GM21423 (cell line): ENCODE data around the gene FGFRL1.

Experiments
- ATAC-seq: cut with Tn5 transposase; IDR thresholded peaks from one replicate; pipeline ENCODE4 v1.9.1; 2021; ENCODE audit warnings: mild to moderate bottlenecking, moderate library complexity; ENCODE audit not compliant: unreplicated experiment

FGFRL1 gene

GRCh38 chr4:1021386-1022050 lies 10.1 kb downstream of the FGFRL1 start:
- peak; percentile 80 for ATAC-seq

- ATAC-seq: no peak
Observed at GRCh38 chr4:1022051-1022738, 10.8 kb downstream of the FGFRL1 start.

- ATAC-seq: no peak
Observed at GRCh38 chr4:1022739-1023066, 11.3 kb downstream of the FGFRL1 start.

DNA sequence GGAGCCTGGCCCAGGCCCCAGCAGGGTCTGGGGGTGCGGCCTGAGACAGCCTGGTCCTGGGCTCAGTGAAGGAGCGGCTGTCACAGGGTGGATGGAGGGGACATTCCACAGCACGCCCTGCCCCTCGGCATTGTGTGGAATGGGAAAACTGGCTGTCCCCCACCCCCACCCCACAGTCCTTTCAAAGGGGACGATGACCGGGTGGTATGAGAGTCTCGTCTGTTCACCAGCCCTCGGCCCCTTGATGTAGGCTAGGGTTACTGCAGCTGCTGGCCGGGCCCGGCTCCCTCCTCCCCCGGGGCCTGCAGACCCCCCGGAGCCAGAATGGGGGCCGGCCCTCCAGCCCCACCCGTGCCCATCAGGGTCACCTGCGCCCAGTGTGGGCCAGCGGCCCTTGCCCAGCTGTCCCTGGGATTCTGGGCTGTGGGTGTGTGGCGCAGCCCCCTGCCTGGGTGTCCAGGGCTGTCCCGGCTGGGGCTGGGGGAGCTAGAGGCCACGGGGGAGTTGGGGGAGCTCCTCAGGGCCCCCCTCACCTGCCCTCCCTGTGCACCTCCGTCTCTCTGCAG lies 11.7 kb downstream of the FGFRL1 start:
- no peak for ATAC-seq

DNA sequence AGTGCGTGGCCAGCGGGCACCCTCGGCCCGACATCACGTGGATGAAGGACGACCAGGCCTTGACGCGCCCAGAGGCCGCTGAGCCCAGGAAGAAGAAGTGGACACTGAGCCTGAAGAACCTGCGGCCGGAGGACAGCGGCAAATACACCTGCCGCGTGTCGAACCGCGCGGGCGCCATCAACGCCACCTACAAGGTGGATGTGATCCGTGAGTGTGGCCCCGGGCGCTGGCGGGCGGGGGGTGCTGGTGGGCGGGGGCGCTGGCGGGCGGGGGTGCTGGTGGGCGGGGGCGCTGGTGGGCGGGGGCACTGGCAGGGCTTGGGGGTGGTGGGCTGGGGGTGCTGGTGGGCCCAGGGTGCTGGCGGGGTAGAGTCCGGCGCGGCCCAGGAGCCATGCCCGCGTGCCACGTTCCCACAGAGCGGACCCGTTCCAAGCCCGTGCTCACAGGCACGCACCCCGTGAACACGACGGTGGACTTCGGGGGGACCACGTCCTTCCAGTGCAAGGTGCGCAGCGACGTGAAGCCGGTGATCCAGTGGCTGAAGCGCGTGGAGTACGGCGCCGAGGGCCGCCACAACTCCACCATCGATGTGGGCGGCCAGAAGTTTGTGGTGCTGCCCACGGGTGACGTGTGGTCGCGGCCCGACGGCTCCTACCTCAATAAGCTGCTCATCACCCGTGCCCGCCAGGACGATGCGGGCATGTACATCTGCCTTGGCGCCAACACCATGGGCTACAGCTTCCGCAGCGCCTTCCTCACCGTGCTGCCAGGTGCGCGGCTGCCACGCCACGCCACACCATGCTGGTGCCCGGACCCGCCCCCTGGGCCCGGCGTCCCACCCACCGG lies 12.7 kb downstream of the FGFRL1 start:
- no peak for ATAC-seq

GRCh38 chr4:1024882-1025545 lies 13.6 kb downstream of the FGFRL1 start:
- ATAC-seq: no peak

DNA sequence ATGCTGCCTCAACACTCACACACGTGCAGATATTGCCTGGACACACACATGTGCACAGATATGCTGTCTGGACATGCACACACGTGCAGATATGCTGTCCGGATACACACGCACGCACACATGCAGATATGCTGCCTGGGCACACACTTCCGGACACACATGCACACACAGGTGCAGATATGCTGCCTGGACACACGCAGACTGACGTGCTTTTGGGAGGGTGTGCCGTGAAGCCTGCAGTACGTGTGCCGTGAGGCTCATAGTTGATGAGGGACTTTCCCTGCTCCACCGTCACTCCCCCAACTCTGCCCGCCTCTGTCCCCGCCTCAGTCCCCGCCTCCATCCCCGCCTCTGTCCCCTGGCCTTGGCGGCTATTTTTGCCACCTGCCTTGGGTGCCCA lies 14.7 kb downstream of the FGFRL1 start:
- peak; percentile 47 for ATAC-seq

DNA sequence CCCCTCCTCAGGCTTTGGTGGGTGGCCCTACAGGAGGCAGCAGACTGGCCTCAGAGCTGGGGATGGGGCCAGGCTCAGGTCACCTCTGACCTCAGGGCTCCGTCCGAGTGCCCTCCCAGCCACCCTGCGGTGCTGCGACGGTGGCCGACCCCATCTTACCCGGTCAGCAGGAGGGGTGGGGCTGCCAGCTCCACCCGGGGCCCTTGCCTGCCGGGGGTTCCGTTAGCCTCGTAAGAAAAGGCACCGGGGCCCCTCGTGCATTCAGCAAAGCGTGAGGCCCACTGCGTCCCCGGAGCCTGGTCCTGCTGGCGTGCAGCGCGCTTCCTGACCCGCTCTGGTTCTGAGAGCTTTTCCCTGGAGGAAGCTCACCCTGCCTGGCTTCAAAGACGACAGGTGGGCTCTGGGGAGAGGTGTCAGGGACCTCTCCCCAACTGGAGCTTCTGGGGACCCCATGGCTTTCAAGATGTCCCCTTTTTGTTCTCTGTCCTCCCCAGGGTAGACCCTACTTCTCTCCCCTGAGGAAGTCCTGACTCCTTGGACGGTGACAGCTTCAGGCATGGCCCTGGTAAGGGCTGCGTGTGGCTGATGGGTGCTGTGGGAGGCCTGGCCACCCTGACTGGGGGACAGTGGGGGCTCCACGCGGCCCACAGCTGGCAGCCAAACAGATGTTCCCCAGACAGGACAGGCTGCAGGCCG lies 15.9 kb downstream of the FGFRL1 start:
- ATAC-seq: no peak

DNA sequence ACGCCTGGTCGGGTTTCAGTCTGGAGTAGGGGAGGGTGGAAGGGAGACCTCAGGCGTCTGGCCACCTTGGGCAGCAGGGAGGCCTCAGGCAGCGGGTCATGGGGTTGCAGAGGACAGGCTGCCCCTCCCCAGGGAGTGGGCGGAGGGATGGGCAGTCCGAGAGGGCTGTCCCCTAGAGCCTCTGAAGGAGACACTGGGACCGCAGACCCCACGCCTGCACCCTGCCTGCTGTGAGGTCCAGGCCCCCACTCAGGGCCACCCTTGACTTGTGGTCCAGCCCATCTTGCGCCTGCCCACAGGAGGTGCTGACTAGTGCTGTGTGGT lies 16.5 kb downstream of the FGFRL1 start:
- no peak for ATAC-seq

- ATAC-seq: no peak
Observed at GRCh38 chr4:1028574-1029220, 17.3 kb downstream of the FGFRL1 start.

DNA sequence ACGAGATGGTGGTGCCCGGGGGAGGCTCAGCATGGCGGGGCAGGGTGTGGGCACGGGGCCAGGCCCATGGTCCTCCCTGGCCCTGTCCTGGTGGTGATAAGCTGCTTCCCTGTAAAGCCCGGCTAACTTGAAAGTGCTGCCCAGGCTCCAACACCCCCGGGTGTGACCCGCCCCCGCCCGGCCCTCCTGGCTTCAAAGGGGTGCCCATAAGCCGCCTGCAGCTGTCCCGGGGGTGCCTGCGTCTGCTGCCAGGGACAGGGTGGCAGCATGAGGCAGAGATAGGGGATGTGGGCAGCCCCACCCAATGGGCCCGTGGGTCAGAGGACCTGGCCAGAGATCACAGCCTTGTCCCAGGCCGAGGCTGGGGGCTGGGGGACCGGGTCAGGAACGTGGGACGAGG lies 18.1 kb downstream of the FGFRL1 start:
- no peak for ATAC-seq

DNA sequence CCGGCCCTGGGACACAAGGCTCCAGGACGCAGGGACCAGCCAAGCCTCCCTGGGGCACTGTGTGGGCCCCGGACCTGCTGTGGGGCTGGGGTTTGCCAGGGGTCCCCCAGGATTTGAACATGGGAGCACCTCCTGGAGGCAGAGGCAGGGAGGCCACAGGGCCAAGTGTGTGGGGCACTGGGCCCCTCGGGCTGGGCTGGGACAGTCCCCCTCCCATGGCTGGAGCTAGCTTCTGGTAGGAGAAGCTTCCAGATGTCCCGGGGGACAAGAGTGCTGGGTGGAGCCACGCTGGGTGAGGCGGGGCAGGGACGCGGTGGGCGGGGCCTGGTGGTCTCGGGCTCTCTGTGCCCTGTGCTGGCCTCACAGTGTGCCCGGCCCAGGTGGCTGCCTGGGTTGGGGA lies 18.6 kb downstream of the FGFRL1 start:
- ATAC-seq: no peak

- ATAC-seq: no peak
Observed at GRCh38 chr4:1030559-1030958, 19.1 kb downstream of the FGFRL1 start.

- no peak for ATAC-seq
Observed at GRCh38 chr4:1031346-1031745, 19.9 kb downstream of the FGFRL1 start.

DNA sequence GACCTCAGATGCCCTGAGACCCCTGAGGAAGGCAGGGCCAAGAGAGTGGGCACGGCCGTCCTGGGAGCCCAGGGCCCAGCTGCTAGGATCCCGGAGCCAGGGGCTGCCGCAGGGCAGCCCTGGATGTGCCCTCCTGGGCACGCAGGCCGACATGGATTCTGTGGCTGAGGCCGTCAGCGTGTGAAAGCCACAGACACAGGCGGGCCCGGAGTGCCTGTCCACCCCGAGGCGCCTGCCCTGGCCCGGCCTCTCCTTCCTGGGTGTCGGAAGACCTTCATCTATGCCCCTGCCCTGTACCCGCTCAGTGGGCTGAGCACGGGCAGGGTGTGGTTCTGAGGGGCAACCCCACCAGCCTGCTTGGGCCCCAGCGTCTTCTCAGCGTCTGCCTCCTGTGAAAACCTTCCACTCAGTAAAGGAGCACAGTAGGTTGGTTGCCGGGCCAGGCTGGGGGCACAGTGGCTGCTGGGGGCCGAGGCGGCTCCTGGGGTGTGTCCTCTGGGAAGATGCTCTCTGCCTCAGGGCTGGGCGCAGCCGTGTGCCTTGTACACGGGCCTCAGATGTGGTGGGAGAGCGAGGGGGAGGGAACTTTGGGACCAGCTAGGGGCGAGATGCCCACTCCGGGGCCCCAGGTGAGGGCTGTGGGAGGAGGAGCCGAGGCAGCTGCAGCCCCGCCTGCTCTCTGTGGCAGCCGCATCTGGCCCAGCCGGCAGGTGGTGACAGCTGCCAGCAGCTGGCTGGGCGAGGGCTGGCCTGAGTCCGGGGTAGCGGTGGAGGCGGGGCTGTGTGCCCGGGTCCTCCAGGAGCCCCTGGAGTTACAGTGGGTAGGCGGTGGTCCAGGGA lies 20.8 kb downstream of the FGFRL1 start:
- no peak for ATAC-seq

DNA sequence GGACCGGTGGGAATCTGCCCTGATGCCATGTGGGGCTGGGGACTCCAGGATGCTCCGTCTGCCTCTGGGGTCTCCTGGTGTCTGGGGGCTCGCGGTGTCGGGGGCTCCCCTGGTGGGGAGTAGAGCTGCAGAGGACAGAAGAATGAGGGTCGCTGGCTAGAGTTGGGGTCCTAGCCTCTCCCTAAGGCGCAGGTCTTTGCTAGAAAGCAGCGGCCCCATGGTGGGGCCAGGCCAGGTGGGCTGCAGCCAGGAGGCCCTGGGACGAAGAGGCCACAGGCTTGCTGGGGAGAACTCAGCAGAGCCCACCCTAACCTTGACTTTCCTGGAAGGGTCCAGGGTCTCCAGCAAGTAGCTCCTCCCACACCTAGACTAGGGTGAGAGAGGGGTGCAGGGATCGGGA lies 21.4 kb downstream of the FGFRL1 start:
- no peak for ATAC-seq

DNA sequence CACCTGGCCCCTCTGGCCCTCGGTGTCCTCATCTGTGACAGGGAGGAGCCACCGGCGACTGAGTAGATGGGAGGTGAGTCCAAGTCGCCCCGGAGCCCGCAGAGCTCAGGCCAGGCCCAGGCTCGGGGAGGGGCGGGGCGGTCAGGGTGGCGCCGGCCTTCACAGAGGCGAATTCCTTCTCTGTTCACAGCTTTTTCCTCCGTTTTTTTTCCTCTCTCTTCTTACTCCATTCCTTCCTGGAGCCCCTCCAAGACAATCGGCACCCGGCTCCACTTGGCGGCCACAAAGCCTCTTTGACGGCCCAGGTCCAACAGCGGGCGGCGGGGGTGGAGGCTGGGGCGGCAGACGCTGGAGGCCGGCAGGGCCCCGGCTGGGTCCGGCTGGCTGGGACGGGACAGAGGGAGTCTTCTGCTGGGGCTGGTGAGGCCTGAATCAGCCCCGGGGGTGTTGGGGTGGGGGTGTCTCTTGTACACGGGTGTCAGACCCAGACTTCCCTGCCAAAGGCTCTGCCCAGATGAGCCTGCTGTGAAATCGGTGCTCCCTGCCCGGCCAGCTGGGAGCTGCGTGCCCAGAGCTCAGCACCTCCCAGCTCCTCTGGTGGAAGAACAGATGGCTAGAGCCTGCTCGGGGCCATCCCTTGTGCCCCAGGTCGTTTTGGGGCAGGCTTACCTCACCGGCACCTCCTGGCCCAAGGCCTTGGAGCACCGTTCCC lies 22.6 kb downstream of the FGFRL1 start:
- no peak for ATAC-seq

GRCh38 chr4:1035510-1035909 lies 24.1 kb downstream of the FGFRL1 start:
- no peak for ATAC-seq

DNA sequence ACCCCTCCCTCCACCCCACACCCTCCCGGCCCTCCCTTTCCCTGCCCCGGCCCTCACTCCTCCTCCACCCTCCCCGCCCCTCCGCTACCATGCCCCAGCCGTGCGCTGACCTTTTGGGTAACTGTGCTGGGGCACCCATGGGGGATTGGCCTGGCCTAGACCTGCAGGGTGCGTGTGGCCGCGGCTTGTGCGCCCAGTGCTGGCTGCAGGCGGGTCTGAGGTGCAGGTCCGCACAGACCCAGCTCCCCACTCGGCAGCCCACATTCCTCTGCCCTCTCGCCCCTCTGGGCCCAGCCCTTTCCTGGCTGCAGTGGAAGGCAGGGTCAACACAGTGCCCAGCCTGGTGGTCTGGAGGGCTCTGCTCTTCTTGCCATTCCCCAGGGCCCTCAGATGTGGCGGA lies 24.7 kb downstream of the FGFRL1 start:
- ATAC-seq: no peak
